HG03565 (cell line): ENCODE results near the gene ATP8A1.
A peak's percentile ranks its signal among the peaks of the same experiment; 100 is the strongest.
"Not testable (repeated sequence)": the region's sequence is repeated elsewhere in the genome, so short reads cannot be mapped to it uniquely, and the experiment has no call there.

Experiments
- ATAC-seq: cut with Tn5 transposase; IDR thresholded peaks from one replicate; pipeline ENCODE4 v1.9.1; 2021; ENCODE audit warnings: mild to moderate bottlenecking, moderate library complexity; ENCODE audit not compliant: unreplicated experiment

ATP8A1 gene

DNA sequence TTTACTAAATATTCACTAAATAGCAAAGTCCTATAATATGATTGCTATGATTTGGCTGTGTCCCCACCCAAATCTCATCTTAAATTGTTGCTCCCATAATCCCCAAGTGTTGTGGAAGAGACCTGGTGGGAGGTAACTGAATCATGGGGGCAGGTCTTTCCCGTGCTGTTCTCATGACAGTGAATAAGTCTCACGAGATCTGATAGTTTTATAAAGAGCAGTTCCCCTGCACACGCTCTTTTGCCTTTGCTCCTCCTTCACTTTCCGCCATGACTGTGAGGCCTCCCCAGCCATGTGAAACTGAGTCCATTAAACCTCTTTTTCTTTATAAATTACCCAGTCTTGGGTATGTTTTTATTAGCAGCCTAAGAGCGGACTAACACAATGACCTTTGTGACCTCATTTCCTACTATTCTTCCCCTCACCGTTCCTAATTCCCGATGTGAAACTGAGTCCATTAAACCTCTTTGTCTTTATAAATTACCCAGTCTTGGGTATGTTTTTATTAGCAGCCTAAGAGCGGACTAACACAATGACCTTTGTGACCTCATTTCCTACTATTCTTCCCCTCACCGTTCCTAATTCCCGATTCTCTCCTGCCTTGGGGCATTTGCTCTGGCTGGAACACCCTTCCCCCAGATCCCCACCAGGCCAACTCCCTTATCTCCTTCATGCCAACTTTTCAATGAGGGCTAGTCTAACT, 4.2 kb downstream of the ATP8A1 start:
- ATAC-seq: not testable (repeated sequence)

DNA sequence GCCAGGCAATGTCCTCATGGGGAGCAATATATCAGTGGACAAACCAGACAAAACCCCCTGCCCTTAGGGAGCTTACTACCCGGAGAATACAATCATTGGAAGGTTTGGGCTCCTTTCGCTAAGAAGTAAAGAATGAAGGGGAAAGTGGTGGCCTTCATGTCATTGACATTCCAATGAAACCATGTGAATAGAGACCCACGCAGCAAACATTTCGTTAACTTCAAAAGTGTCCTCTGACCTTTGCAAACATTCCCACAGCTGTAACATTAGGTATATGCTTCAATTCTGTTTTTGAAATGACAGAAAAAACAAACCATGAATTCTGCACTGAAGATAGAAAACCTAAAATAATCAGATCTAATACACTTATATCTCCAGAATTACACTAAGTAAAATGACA, 7.0 kb downstream of the ATP8A1 start:
- no peak for ATAC-seq

DNA sequence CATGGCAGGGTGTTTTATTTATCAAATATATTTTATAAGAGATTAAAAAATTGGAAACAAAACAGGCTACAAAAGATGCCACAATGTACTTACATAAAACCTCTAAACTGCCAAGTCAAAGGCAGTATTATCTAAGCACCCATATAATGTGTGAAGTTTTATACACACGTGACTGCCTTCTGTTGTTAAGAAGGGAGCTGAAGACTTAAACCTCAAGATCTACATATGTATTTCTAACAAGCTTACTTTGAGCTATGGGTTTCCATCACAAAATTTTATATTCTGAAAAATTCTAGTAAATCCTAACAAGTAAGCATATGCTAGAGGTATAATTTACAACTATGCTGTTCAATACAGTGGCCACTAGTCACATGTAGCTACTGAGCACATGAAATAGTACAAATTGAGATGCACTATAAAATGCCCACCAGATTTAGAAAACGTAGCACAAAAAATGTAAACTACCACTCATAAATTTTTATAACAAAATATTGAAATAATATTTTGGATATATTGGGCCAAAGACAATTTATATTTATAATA, 9.8 kb downstream of the ATP8A1 start:
- ATAC-seq: no peak

DNA sequence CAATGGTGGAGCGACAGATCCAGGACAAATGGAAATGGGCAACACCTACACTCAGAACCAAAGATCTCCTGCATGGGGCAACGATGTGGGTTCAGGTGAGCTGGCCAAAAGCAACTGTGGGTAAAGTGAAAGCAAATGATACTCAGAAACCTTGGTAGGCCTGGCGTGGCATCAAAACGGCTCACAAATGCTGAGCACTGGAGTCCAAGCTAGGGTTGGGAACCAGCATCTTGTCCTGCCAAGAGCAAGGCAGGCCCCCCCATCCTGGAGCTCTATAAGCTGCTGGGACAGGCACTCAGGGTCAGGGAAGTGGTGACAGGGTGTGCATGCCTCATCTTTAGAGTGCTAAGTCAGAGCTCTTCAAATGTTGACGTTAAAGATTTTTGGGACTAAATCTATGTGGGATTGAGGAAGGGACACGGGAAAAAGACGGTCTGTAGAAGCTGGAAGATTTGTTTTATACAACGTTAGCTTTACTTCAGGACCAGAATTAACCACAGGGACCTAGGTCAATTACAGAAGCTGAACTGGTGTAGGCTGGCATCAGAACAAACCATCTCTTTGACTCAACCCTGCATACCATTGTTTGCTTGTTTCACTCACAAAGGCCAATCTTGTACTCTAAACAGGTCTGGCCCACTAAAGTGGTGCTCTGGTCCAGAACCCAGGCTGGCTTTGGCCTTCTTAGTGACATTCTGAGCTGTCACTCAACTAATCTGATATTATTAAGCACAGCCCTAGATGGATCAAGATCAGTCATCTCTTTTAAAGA, 10.7 kb downstream of the ATP8A1 start:
- ATAC-seq: no peak

DNA sequence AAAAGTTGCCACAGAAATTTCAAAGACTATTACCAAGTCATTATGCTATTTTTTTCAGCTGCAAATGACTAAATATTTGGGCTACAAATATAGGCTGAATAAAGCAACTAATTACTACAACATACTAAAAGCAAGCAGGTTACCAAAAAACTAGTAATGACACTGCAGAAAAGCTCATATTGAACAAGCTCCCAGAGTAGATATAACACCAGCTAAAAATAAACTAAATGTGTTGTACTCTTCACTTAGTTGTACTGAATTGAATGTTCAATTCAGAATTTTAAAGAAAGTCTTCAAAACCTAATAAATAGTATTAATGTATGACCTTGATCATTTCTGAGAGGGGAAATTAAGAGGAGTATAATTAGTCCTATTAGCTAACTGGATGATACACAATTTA, 12.0 kb downstream of the ATP8A1 start:
- no peak for ATAC-seq

DNA sequence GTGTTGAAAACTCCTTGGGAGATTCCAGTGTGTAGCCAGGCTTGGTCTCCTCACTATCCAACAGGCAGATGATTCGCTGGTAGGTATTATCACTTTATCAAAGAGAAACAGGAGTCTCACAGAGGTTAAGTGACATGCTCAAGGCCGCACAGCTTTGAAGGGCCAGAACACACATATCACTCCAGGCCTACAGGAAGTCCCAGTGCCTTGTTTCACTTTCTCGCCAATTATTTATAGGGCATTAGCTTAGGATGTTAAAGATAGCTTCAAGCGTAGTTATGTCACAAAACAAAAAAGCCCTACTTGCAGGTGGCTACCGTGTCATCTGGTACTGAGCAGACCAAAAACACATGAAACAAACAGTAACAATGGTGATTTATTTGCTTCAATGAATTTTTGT, 13.2 kb downstream of the ATP8A1 start:
- ATAC-seq: peak; percentile 64

DNA sequence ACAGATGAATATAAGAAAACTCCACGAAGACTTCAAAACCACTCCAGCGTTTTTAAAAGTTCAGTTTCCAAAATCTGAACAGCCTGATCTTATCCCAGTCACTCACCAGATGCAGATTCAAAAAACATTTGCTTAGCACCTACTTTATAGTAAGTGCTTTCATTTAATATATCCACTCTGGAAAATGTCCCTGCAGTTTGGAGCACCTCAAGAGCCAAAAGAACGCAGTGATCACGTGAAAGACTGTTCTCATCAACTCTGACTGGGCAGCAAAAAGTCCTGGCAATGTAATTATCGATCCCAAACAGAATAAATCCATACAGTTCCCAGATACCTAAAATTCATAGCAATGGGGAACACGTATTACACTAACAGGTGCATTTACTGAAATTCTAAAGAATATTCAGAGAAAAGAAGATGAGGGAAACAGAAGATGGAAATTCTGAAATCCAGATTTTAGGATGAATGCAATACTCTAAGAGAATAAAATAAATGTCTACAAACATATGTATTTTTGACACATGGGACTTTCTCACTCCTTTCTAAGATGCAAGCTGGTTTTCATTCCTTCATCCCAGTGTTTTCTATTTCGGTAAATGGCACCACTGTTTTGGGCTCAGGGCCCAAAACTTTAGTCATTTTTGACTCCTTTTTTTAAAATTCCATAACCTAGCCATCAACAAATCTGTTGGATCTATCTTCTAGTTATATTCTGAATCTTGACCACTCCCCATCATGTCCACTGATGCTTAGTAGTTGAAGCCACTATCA, 13.9 kb downstream of the ATP8A1 start:
- ATAC-seq: no peak

DNA sequence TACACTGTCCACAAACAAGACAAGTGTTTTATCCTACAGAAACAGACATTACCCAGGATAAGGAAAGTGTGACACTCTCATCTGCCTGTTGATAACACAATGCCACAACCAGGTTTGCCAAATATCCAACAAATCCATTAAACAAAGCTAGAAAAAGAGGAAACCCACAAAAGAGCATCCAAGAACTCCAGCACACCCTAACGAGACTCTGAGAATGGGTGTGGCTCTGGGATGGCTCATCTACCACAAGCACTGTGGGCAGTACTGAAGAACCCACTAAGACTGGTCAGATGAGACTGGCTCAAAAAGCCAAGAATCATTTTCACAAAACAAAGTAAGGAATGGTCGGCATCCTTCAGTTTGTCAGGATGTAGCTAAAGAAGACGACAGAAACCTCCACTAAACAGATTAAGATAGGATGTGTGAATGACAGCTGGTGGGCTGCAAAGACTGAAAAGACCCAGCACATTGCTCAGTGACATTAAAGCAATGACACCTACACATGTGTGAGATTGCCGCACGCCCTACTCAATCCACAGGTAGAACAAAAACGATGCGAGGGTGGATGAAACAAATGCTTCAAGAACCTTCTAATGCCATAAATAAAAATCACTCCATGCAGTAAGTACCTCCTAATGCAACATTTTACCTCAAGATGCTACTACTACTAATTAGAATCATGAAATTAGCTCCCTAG, 14.7 kb downstream of the ATP8A1 start:
- ATAC-seq: no peak

DNA sequence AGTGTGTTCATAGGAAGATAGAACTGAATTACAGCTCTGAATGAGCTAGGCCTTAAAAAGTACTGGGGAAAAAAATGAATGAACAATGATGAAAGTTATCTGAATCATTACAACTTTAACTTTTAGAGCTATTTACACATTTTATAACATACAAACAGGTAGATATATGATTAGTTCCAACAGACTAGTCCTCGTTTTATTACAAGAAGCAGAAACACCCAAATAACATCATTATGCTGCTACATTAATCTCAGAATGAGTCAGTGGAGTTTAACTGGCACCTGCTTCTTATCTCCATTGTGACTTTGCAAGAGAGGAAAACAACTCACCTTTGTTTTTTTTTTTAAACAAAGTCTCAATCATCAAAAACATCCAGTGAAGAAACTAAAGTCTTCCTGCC, 15.2 kb downstream of the ATP8A1 start:
- ATAC-seq: no peak

DNA sequence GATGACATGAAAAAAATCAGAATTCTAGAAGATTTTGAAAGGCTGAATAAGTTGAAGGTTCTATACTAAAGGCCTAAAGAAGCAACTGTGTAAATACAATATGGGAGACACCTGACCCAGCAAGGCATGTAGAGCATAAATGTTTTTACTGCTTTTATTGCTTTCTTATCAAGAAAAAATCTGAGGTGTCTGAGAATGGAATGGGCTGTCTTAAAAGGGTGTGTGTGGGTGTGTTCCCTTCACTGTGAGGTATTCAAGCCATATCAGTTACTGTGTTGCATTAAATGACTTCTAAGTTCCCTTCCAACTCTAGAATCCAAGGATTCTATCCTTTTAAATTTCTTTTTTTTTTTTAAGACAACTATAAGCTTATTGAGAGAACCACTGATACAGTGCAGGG, 15.7 kb downstream of the ATP8A1 start:
- no peak for ATAC-seq

DNA sequence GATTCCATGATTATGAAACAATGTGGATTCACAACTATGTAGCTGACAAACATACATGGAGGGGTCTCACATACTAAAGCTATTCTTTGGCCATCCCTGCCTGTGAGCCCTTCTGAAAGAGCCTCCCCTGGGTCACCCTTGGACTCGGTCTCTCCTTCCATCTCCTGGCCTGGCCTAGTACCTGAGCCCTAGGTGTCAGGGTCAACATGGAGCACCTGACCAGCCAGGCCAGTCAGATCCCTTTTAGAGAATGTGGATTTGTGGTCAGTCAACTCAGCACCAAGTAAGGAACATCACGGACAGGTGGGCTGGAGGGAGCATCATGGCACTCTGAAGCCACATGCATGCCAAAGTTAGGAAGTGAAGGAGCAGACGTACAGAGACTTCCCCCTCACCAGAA, 16.3 kb downstream of the ATP8A1 start:
- ATAC-seq: no peak

DNA sequence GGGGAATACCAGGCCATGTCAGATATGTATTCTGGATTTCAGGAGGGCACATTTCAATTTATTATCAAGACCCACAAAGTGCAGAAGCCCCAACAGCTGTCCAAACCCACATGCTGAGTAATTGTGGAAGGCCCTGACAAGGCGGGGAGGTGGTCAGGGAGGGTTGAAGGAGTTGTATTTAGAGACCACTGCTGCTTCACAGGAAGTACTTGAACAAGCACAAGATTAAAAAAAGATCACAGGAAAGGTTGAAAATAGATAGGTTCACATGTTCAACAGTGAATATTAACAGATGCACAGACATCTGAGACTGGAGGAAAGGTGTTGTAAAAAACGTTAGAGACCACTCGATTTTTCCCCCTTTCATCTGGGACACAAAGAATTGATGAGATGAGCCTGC, 17.9 kb downstream of the ATP8A1 start:
- peak; percentile 57 for ATAC-seq

DNA sequence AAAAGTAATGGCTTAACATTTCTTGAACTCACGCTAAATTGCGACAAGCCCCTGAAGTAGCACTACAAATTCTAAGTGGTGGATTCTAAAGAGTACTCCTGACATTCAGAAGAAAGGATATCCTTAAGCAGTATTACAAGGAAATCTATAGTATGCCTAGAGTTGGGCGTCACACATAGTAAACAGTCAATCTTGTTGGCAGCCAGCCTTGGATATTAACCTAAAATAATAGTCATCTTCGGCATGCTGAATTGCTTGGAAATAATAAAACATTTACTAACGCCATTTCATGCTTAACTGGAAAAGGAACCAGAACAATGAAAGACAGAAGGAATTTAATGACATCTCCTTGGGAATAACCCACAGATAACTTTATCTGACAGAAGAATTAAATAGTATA, 18.6 kb downstream of the ATP8A1 start:
- no peak for ATAC-seq

DNA sequence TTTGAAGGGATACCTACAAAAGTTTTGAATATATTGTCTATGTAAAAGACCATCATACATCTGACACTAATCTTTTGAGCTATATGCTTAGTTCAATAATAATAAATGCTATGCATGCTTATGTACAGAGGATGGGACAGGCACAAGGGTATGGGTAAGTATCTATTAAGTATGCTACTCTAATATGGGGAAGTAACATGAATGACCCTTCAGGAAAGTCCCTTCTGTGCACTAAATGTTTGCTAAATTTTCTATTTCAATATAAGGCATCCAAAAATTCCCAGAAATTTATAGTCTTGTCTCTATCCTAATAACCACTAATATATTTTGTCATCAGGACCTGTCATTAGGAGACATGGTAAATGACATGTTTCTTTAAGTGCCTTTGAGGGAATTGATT, 19.0 kb downstream of the ATP8A1 start:
- ATAC-seq: peak; percentile 15

DNA sequence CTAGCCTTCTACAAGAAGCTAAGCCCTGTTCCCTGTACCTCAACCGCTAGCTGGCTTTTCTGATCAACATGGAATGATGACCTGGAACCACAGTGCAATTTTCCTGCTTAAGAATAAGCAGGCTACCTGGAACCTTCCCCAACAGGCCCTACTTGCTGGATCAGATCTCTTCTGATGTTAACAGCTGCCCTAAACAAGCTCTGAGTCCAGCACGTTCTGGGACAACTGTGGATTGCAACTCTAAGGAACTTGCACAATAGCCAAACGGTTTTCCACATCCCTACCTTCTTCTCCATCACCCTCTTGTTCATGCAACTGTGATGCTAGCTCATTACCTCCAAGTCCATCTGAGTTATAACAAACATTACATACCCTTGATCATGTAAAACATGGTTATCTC, 19.8 kb downstream of the ATP8A1 start:
- ATAC-seq: no peak

DNA sequence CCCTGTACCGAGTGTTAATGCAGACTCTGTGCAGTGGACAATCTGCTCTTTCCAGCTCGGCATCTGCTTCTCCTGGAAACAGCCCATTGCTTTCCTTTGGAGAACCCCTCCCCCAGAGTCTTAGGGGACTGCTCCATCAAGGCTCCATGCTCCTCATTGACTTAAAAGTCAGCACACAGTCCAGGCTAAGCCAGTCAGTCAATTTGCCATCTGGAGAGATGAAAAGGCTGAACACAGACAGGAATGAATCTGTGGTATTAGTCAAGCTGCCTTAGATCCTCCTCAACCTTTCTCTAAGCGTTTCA, 20.3 kb downstream of the ATP8A1 start:
- ATAC-seq: no peak

DNA sequence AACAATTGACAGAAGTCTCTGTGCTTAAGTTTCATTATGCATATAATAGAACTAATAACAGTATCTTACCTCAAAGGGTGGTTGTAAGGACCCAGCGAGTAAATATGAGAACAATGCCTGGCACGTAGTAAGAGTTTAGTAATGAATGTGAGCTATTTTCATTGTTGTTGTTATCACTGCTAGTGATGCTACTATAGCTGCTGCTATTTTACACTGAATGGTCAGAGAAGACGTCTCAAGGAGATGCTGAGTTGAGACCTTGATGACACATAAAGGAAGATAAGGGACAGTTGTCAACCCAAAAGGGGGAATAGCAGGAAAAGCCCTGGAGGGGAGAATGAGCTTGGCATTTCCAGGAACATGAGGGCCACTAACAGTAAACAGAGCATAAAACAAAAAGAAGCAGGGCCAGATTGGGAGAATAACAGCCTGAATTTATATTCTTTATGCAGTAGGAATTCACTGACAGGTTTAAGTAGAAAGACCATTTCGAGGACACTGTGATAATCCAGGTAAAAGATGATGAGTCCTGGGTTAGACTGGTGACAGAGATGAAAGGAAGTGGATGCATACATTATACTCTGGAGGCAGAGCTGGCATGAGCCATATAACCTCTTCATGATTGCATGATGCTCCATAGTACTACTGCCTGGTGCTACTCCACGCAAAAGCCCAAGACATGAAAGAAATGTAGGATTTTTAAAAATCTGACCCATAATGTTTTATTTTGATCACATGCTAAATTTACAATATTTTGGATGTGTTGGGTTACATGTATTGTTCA, 23.1 kb downstream of the ATP8A1 start:
- peak; percentile 78 for ATAC-seq

DNA sequence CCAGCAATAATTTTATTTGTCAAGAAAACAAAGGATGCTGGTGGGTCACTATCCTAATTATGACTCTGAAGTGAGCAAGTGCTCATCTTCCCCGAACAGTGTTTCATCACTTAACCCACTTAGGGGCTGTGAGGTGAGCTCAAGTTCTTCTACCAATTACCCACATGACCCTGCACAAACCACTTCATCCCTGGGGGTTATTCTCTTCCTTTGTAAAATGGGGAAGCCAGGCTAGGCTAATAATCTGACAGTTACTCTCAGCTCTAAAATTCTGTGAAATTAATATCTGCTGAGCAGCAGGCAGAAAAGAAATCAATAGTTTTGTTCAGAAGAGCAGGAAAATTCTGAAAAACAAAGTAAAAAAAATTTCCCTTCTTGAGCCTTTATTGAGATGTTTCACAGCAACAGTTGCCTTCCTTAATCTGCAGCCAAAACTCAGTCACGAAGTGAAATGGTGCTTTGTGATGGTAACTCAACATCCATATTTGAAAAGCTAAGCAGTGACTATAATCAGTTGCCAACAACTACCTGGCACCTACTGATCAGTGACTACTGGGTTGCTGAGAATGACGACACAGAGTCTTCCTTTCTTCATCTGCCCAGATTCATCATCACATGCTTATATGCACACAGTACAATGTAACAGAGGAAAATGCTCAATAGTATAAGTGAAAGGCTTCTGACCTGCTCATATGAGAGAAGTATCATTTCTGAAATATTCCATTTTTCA, 24.1 kb downstream of the ATP8A1 start:
- ATAC-seq: no peak

DNA sequence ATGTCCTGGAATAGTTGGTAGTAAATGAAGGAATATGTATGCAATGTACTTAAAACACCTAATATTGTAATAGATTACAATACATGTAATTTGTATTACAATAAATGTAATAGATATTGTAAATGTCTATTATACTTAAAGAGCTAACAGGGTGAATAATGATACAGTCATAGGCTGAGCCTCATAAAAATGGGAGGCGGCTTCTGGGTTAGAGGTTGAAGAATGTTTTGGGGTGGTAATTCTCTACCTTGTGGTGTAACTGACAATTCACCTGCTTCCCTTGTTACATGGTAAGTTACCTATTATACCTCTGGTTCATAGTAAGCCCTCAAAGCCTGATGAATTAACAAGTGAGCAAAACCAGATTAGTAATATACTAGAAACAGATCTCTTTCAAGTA, 26.0 kb downstream of the ATP8A1 start:
- ATAC-seq: no peak

DNA sequence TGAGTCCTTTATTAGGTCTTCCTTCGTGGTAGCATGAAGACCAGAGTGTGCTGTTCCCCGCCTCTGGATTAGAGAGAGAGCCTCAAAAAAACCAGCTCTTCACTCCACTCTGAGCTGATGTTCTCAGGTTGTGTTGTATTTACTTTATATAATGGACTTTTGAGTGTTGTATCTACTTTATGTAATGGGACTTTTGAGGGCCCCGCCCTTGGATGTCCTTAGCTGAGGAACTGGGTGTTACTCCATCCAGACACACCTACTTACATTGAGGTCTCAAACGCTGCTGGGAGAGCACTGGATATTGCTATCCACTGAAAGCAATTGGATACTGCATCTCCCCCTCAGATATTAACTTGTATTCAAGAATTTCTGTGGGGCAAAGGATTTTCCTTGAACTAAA, 28.2 kb downstream of the ATP8A1 start:
- no peak for ATAC-seq
